ENCODE data around the gene GFPT2. TPM values are rescaled to one million over a fixed set of nuclear protein-coding genes. Genes with fewer than 3 reads are reported as not detected.
A peak's percentile ranks its signal among the peaks of the same experiment; 100 is the strongest.

GFPT2 gene
- total and polyA plus RNA-seq, 9 donors, result 18.5 to 135 (median 41.5) TPM

DNA sequence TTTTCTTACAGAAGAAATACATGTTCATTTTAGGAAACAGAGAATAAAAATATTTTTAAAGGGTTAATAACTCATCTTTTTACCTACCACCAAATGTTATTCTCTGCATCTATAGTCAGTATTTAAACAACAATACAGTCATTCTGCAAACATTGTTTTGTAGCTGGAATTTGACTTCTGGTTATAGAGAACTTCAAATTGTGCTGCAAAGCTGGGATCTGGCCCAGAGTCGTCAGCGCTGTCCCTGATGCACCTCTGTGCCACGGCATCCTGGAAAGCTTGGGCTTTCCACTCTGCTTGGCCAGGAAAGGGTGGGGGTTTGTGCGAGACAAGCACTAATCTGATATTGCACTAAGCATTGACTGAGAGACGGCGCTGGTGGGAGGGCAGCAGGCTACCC is 5.0 kb upstream of the GFPT2 start:
- TF ChIP-seq POLR2A (IDR thresholded peaks at IDR 0.05) (no peak), EP300 (IDR thresholded peaks at IDR 0.05) (no peak)
- TF ChIP-seq, protein P1, sequence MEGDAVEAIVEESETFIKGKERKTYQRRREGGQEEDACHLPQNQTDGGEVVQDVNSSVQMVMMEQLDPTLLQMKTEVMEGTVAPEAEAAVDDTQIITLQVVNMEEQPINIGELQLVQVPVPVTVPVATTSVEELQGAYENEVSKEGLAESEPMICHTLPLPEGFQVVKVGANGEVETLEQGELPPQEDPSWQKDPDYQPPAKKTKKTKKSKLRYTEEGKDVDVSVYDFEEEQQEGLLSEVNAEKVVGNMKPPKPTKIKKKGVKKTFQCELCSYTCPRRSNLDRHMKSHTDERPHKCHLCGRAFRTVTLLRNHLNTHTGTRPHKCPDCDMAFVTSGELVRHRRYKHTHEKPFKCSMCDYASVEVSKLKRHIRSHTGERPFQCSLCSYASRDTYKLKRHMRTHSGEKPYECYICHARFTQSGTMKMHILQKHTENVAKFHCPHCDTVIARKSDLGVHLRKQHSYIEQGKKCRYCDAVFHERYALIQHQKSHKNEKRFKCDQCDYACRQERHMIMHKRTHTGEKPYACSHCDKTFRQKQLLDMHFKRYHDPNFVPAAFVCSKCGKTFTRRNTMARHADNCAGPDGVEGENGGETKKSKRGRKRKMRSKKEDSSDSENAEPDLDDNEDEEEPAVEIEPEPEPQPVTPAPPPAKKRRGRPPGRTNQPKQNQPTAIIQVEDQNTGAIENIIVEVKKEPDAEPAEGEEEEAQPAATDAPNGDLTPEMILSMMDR (IDR thresholded peaks at IDR 0.05), result no peak
- Histone ChIP-seq H3K36me3 (no peaks in the 10 kb centered on the region), H3K4me3 (no peak overlapping the region), H3K9me3 (no peaks in the 10 kb centered on the region), H3K4me1 (ENCODE audit: insufficient read depth) (no peaks in the 10 kb centered on the region), H3K27ac (no peak overlapping the region), H3K27me3 (no peaks in the 10 kb centered on the region)
- 87 to 91% (median 88%) methylated on average over 6 of the region's 6 CpGs for WGBS, 3 donors
- intact Hi-C loops (cut with DNase I), result loop anchor here in 1 of 4 donors (10.0 kb wide), 1 partner anchor 63 kb away; the partner anchor contains the start of gene MAPK9
- DNase-seq, result no peak

DNA sequence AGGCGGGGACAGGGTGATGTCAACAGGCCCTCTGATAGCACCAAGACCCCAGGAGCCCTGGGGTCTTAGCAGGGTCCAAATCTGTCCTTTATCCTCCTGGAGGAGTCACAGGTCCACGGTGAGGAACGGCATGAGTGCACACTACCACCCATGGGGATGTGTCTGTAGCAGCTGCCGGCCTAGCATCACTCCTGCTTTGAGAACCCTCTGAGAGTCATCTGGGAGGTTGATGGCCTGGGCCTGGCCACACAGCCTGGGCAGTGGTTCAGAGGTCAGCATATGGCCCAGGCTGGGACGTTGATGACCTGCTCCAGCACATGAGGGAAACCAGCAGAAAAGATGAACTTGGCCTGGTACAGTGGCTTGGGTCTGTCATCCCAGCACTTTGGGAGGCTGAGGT is 1.8 kb upstream of the GFPT2 start:
- intact Hi-C loops (cut with DNase I), result loop anchor here in 1 of 4 donors (10.0 kb wide), 1 partner anchor 60 kb away; the partner anchor contains the start of gene MAPK9
- TF ChIP-seq EP300 (IDR thresholded peaks at IDR 0.05), result no peak
- TF ChIP-seq POLR2A (IDR thresholded peaks at IDR 0.05), result no peak
- TF ChIP-seq, protein P1 (IDR thresholded peaks at IDR 0.05), result no peak
- no peaks in the 10 kb centered on the region for H3K27me3 ChIP-seq

GRCh38 chr5:180353980-180354452 is 880 bp upstream of the GFPT2 start:
- peak in 4 of 5 donors; percentile 63 to 76 (median 66) for DNase-seq
- H3K4me1 ChIP-seq (ENCODE audit: insufficient read depth), result peaks cover 2% of the 10 kb centered on the region
- peak overlapping the region; percentile 13 to 72 for H3K27ac ChIP-seq
- intact Hi-C loops (cut with DNase I), result loop anchor here in 2 of 4 donors (1.0 to 10.0 kb wide), 2 partner anchors 59 to 61 kb away; partner anchors contain the start of gene MAPK9 (in 1 of the 2)
- no peaks in the 10 kb centered on the region for H3K36me3 ChIP-seq
- H3K27me3 ChIP-seq, result no peaks in the 10 kb centered on the region
- peak overlapping the region; percentile 65 for H3K4me3 ChIP-seq
- WGBS, 3 donors, result 1 to 2% (median 1%) methylated on average over 29 to 36 of the region's 36 CpGs
- TF ChIP-seq, protein P1 (IDR thresholded peaks at IDR 0.05), result no peak
- TF ChIP-seq EP300 (IDR thresholded peaks at IDR 0.05) (no peak), POLR2A (IDR thresholded peaks at IDR 0.05) (no peak)
- no peaks in the 10 kb centered on the region for H3K9me3 ChIP-seq

More for the DNA sequence above, 1.8 kb upstream of the GFPT2 start:
- H3K27ac ChIP-seq, result no peak overlapping the region
- H3K9me3 ChIP-seq, result no peaks in the 10 kb centered on the region
- H3K4me1 ChIP-seq (ENCODE audit: insufficient read depth), result peaks cover 2% of the 10 kb centered on the region
- H3K36me3 ChIP-seq, result no peaks in the 10 kb centered on the region
- H3K4me3 ChIP-seq, result no peak overlapping the region
- 93 to 96% (median 96%) methylated on average over 5 of the region's 5 CpGs for WGBS, 3 donors
- no peak for DNase-seq

DNA sequence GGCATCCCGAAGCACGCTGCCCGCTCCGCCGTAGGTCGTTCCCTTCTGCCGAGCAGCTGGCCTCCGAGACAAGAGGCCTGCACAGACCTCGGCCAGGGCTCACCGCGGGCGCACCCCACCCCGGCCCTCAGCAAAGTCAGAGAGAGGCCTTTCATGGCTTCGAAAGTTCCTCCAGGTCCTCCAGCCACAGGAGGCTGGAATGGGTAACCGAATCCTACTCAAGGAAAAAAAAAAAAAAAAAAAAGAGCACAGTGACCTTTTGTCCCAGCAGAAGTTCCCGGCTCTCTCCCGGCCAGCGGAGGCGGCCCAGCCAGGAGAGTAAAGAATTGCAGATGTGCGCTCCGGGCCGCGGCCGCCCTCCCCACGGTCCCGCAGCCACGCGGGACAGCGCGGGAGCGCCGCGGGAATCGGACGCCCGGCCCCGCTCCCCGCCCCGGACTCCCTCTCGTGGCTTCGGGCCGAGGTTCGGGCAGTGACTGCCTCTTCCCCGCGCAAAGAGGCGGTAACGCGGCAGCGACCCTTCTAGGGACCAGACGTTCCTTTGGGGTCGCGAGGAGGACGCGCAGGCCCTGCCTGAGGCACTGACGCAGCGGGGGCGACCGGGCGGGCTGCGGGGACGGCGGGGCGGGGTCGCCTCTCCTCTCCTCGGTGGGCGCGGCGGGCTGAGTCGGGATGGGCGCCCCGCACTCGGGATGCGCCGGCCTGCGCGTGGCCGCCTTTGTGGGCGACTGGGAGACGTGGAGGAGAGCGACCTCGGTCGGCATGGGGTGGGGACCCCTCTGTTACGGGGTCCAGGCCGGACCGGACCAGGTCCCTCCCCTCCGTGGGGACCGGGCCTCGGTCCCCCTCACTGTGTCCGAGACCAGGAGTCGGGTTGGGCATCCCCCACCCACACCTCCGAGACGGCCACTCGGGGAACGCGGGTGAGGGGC is 754 bp downstream of the GFPT2 start:
- Histone ChIP-seq H3K36me3 (no peaks in the 10 kb centered on the region), H3K27me3 (no peaks in the 10 kb centered on the region), H3K4me3 (peak overlapping the region; percentile 65), H3K9me3 (no peaks in the 10 kb centered on the region), H3K4me1 (ENCODE audit: insufficient read depth) (peaks cover 2% of the 10 kb centered on the region), H3K27ac (peak overlapping the region; percentile 72 to 86)
- WGBS, 3 donors, result 2 to 3% (median 3%) methylated on average over 54 to 95 of the region's 95 CpGs
- no peak for TF ChIP-seq POLR2A (IDR thresholded peaks at IDR 0.05)
- TF ChIP-seq, protein P1 (IDR thresholded peaks at IDR 0.05), result no peak
- TF ChIP-seq EP300 (IDR thresholded peaks at IDR 0.05), result no peak
- DNase-seq, result peak; percentile 69 to 79 (median 71)
- intact Hi-C loops (cut with DNase I), result loop anchor here in 2 of 4 donors (1.0 to 10.0 kb wide), 2 partner anchors 58 to 59 kb away; partner anchors contain the start of gene MAPK9 (in 1 of the 2)
